ENCODE measurements around the gene ZZZ3. TPM values are rescaled to one million over a fixed set of nuclear protein-coding genes. Genes with fewer than 3 reads are reported as not detected.

Gene ZZZ3
- 34.6 to 42.0 TPM (median 41.1 TPM) in 3 replicates for total RNA-seq
- long read RNA-seq, full-length matches to known transcripts = 13 of 73 reads
- long read RNA-seq, partial matches to known transcripts = 1 of 73 reads
- long read RNA-seq, other reads (novel, unspliced or antisense) = 59 of 73 reads

- H3K27ac Mint-ChIP-seq (ENCODE audit: unreplicated experiment) = peak within 1 kb of the TSS; percentile 99
- DNase-seq (ENCODE audit: low spot score) = peak; percentile 96
- TF ChIP-seq CTCF (IDR thresholded peaks at IDR 0.05) = no peak
- peak within 1 kb of the TSS; percentile 85 for H3K4me3 Mint-ChIP-seq (ENCODE audit: unreplicated experiment)
- peaks cover 52% of the 10 kb centered on the region for H3K4me1 Mint-ChIP-seq (ENCODE audit: low read depth)
- no peaks in the 10 kb centered on the region for H3K36me3 Mint-ChIP-seq (ENCODE audit: low read depth)
- H3K9me3 Mint-ChIP-seq (ENCODE audit: low read depth) = no peaks in the 10 kb centered on the region
- no peaks in the 10 kb centered on the region for H3K27me3 Mint-ChIP-seq (ENCODE audit: low read depth)
These were observed at the start of gene ZZZ3 for GRCh38 chr1:77682460-77683159. ZZZ3 (minus strand) TSS chr1:77682658; CDS start chr1:77633354, 49,304 bp downstream.

- Mint-ChIP-seq H3K4me1 (ENCODE audit: low read depth) (no peaks in the 10 kb centered on the region), H3K4me3 (ENCODE audit: unreplicated experiment) (no peak overlapping the region), H3K27ac (ENCODE audit: unreplicated experiment) (no peak overlapping the region), H3K27me3 (ENCODE audit: low read depth) (no peaks in the 10 kb centered on the region), H3K9me3 (ENCODE audit: low read depth) (no peaks in the 10 kb centered on the region), H3K36me3 (ENCODE audit: low read depth) (peaks cover 14% of the 10 kb centered on the region)
- TF ChIP-seq CTCF (IDR thresholded peaks at IDR 0.05) = no peak
- no peak for DNase-seq (ENCODE audit: low spot score)
These were observed 49.6 kb upstream of the ZZZ3 start for GRCh38 chr1:77732090-77732489.

GRCh38 chr1:77725706-77726105 is 43.2 kb upstream of the ZZZ3 start:
- Mint-ChIP-seq H3K4me3 (ENCODE audit: unreplicated experiment) (no peak overlapping the region), H3K9me3 (ENCODE audit: low read depth) (peaks cover 2% of the 10 kb centered on the region), H3K27ac (ENCODE audit: unreplicated experiment) (no peak overlapping the region), H3K36me3 (ENCODE audit: low read depth) (peaks cover 36% of the 10 kb centered on the region), H3K27me3 (ENCODE audit: low read depth) (no peaks in the 10 kb centered on the region), H3K4me1 (ENCODE audit: low read depth) (no peaks in the 10 kb centered on the region)
- no peak for TF ChIP-seq CTCF (IDR thresholded peaks at IDR 0.05)
- no peak for DNase-seq (ENCODE audit: low spot score)

GRCh38 chr1:77718181-77718580 is 35.7 kb upstream of the ZZZ3 start:
- H3K4me3 Mint-ChIP-seq (ENCODE audit: unreplicated experiment) = no peak overlapping the region
- H3K36me3 Mint-ChIP-seq (ENCODE audit: low read depth) = peaks cover 28% of the 10 kb centered on the region
- H3K4me1 Mint-ChIP-seq (ENCODE audit: low read depth) = no peaks in the 10 kb centered on the region
- no peak for TF ChIP-seq CTCF (IDR thresholded peaks at IDR 0.05)
- no peaks in the 10 kb centered on the region for H3K27me3 Mint-ChIP-seq (ENCODE audit: low read depth)
- no peak overlapping the region for H3K27ac Mint-ChIP-seq (ENCODE audit: unreplicated experiment)
- no peak for DNase-seq (ENCODE audit: low spot score)
- H3K9me3 Mint-ChIP-seq (ENCODE audit: low read depth) = no peaks in the 10 kb centered on the region

- no peak for DNase-seq (ENCODE audit: low spot score)
- no peaks in the 10 kb centered on the region for H3K27me3 Mint-ChIP-seq (ENCODE audit: low read depth)
- peaks cover 21% of the 10 kb centered on the region for H3K36me3 Mint-ChIP-seq (ENCODE audit: low read depth)
- H3K4me1 Mint-ChIP-seq (ENCODE audit: low read depth) = no peaks in the 10 kb centered on the region
- H3K4me3 Mint-ChIP-seq (ENCODE audit: unreplicated experiment) = no peak overlapping the region
- H3K27ac Mint-ChIP-seq (ENCODE audit: unreplicated experiment) = no peak overlapping the region
- H3K9me3 Mint-ChIP-seq (ENCODE audit: low read depth) = no peaks in the 10 kb centered on the region
- no peak for TF ChIP-seq CTCF (IDR thresholded peaks at IDR 0.05)
These were observed 33.6 kb upstream of the ZZZ3 start for GRCh38 chr1:77716065-77716464.

Measured in chondrocyte (in vitro differentiated cells).